Lung (tissue), 12 donors: ENCODE measurements around the gene EFCAB5. TPM values are rescaled to one million over a fixed set of nuclear protein-coding genes. Genes with fewer than 3 reads are reported as not detected.

ENCODE experiments used
- ATAC-seq: fragments of 200-7000 bp; cut with Tn5 transposase; one replicate; pipeline ENCODE4 v1.9.1; 2020; ENCODE audit warnings: moderate number of reproducible peaks; ENCODE audit not compliant: insufficient read depth, low FRiP score
- DNase-seq, 3 donors: peaks; one replicate each; pipeline ENCODE4 v3.0.0-alpha.2; 2013 to 2017
- H3K27ac ChIP-seq, 2 donors: one replicate each; pipeline ENCODE4 v1.5.1; 2013; ENCODE audit warnings: mild to moderate bottlenecking in 2 of 2, moderate library complexity in 2 of 2, control low read depth in 1 of 2, inconsistent platforms in 1 of 2, low read depth in 1 of 2, low read length in 1 of 2
- H3K27me3 ChIP-seq, 3 donors: one replicate each; pipeline ENCODE4 v1.5.1; 2013; ENCODE audit warnings: low read length in 2 of 3; ENCODE audit not compliant: control insufficient read depth in 3 of 3, insufficient read depth in 3 of 3
- H3K36me3 ChIP-seq, 4 donors: one replicate each; pipeline ENCODE4 v1.5.1; 2013; ENCODE audit warnings: low read length in 4 of 4, mild to moderate bottlenecking in 1 of 4, moderate library complexity in 1 of 4; ENCODE audit not compliant: control insufficient read depth in 4 of 4, insufficient read depth in 4 of 4
- H3K4me1 ChIP-seq, 5 donors: one replicate each; pipeline ENCODE4 v1.5.1; 2013; ENCODE audit warnings: low read length in 5 of 5, mild to moderate bottlenecking in 2 of 5, moderate library complexity in 1 of 5; ENCODE audit not compliant: control insufficient read depth in 5 of 5, insufficient read depth in 5 of 5
- H3K4me3 ChIP-seq: one replicate; pipeline ENCODE4 v1.5.1; 2013; ENCODE audit warnings: mild to moderate bottlenecking, control low read depth, moderate library complexity
- H3K9ac ChIP-seq, 2 donors: one replicate each; pipeline ENCODE4 v1.5.1; 2013; ENCODE audit warnings: low read length in 2 of 2, control low read depth in 1 of 2; ENCODE audit not compliant: insufficient read depth in 1 of 2
- H3K9me3 ChIP-seq, 4 donors: one replicate each; pipeline ENCODE4 v1.5.1; 2013; ENCODE audit warnings: low read length in 3 of 4, mild to moderate bottlenecking in 1 of 4, moderate library complexity in 1 of 4; ENCODE audit not compliant: control insufficient read depth in 4 of 4, insufficient read depth in 3 of 4
- WGBS, 2 donors: extraction: QIAGEN DNeasy Blood & Tissue Kit; methylation state at CpG; one replicate each; pipeline ENCODE4 v1.1.7; 2013; 5-methylcytosine and 5-hydroxymethylcytosine counted together
- polyA plus RNA-seq, 2 donors: library from polyadenylated mRNA; stranded (reverse); fragments of 200-250 nt; gene quantifications; one replicate each; pipeline ENCODE4 v1.2.1, GENCODE V29; 2013
- total RNA-seq, 2 donors: library from RNA; depleted of rRNA in 1 of 2; stranded (reverse); fragments of >200 nt in 1 of 2; gene quantifications; one replicate each; pipeline ENCODE4 v1.2.1, GENCODE V29; 2014 to 2021
- TF ChIP-seq, protein P1 (sequence below): IDR thresholded peaks from 2 replicates; pipeline ENCODE4 v1.5.1; 2012; ENCODE audit warnings: mild to moderate bottlenecking; ENCODE audit errors: control extremely low read depth, extremely low read depth
- donor health status: control.
- donor health status: control.
- donor health status: Bipolar disorder and iron deficiency.
- donor health status: healthy.
- donor health status: DM: yes; HTN: yes; CAD: no.

Gene EFCAB5
- total and polyA plus RNA-seq, 4 donors, result 0.09 to 2.2 (median 0.42) TPM

DNA sequence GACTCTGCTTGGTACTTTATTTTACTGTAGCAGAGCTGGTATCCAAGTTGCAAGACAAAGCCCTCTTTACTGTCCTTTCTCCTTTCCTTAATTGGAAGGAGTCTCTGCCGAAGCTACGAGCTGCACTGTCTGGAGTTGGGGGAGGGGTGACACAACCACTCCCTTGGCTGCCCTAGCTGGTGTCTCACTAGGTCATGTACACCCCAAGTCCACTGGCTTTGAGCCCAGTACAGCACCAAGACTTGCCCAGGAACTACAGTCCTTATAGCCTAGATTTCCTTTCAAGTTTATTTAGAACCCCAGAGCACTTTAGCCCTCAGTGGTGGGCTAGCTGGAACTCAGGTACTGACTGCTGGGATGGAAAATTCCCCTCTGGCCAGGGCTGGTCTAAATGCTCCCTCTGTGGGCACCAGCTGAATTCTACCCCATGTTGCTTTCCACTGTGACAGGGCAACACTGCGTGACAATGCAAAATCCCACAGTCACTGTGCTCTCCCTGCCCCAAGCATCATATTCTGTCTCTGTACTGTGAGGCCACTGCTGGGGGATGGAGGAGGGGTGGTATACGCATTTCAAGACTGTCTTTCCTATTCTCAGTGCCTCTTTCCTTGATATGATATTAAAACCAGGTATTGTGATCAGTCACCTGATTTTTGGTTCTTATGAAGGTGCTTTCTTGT, 18.4 kb downstream of the EFCAB5 start:
- Histone ChIP-seq H3K4me1 (no peaks in the 10 kb centered on the region), H3K27me3 (no peaks in the 10 kb centered on the region), H3K9me3 (peaks cover 0 to 4% (median 0%) of the 10 kb centered on the region in 4 donors), H3K4me3 (no peak overlapping the region), H3K27ac (no peak overlapping the region), H3K9ac (no peak overlapping the region), H3K36me3 (no peaks in the 10 kb centered on the region)
- DNase-seq (no peak), ATAC-seq (no peak)
- 83 to 90% methylated on average over 4 of the region's 4 CpGs for WGBS, 2 donors
- TF ChIP-seq, protein P1, sequence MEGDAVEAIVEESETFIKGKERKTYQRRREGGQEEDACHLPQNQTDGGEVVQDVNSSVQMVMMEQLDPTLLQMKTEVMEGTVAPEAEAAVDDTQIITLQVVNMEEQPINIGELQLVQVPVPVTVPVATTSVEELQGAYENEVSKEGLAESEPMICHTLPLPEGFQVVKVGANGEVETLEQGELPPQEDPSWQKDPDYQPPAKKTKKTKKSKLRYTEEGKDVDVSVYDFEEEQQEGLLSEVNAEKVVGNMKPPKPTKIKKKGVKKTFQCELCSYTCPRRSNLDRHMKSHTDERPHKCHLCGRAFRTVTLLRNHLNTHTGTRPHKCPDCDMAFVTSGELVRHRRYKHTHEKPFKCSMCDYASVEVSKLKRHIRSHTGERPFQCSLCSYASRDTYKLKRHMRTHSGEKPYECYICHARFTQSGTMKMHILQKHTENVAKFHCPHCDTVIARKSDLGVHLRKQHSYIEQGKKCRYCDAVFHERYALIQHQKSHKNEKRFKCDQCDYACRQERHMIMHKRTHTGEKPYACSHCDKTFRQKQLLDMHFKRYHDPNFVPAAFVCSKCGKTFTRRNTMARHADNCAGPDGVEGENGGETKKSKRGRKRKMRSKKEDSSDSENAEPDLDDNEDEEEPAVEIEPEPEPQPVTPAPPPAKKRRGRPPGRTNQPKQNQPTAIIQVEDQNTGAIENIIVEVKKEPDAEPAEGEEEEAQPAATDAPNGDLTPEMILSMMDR, result no peak

DNA sequence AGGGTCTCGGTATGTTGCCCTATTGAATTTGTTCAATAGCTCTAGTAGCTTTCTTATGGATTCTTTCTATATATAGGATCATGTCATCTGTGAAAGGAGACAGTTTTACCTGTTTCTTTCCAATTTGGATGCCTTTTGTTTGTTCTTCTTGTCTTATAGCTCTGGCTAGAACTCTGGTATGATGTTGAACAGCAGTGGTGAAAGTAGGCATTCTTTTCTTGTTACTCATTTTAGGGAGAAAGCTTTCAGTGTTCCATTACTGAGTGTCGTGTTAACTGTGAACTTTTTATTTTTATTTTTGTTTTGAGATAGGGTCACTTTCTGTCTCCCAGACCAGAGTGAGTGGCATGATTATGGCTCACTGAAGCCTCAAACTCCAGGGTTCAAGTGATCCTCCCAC, 21.2 kb downstream of the EFCAB5 start:
- Histone ChIP-seq H3K9me3 (peaks cover 0 to 4% (median 0%) of the 10 kb centered on the region in 4 donors), H3K9ac (no peak overlapping the region), H3K27me3 (no peaks in the 10 kb centered on the region), H3K27ac (no peak overlapping the region), H3K4me3 (no peak overlapping the region), H3K4me1 (no peaks in the 10 kb centered on the region), H3K36me3 (no peaks in the 10 kb centered on the region)
- TF ChIP-seq, protein P1, result no peak
- no peak for DNase-seq
- WGBS, 2 donors, result 93 to 96% methylated on average over 2 of the region's 2 CpGs
- ATAC-seq, result no peak

- no peak for DNase-seq
- H3K27ac ChIP-seq, result no peak overlapping the region
- no peak overlapping the region for H3K9ac ChIP-seq
- WGBS, 2 donors, result 88 to 90% methylated on average over 5 of the region's 5 CpGs
- H3K27me3 ChIP-seq, result no peaks in the 10 kb centered on the region
- no peak overlapping the region for H3K4me3 ChIP-seq
- TF ChIP-seq, protein P1, result no peak
- H3K4me1 ChIP-seq, result no peaks in the 10 kb centered on the region
- H3K36me3 ChIP-seq, result no peaks in the 10 kb centered on the region
- peaks cover 0 to 4% (median 0%) of the 10 kb centered on the region in 4 donors for H3K9me3 ChIP-seq
- ATAC-seq, result no peak
Observed at GRCh38 chr17:29968271-29968670, 26.8 kb downstream of the EFCAB5 start.

GRCh38 chr17:29972277-29972676, 30.8 kb downstream of the EFCAB5 start:
- no peak overlapping the region for H3K4me3 ChIP-seq
- no peaks in the 10 kb centered on the region for H3K9me3 ChIP-seq
- no peaks in the 10 kb centered on the region for H3K4me1 ChIP-seq
- no peaks in the 10 kb centered on the region for H3K27me3 ChIP-seq
- 97 to 98% methylated on average over 18 of the region's 18 CpGs for WGBS, 2 donors
- H3K9ac ChIP-seq, result no peak overlapping the region
- H3K36me3 ChIP-seq, result no peaks in the 10 kb centered on the region
- no peak for ATAC-seq
- no peak for DNase-seq
- TF ChIP-seq, protein P1, result no peak
- H3K27ac ChIP-seq, result no peak overlapping the region
